HG03378 (cell line): ENCODE measurements around the gene CDH4.
"Not testable (repeated sequence)": the region's sequence is repeated elsewhere in the genome, so short reads cannot be mapped to it uniquely, and the experiment has no call there.

Source experiments
- ATAC-seq: cut with Tn5 transposase; IDR thresholded peaks from one replicate; pipeline ENCODE4 v1.9.1; 2021; ENCODE audit warnings: mild to moderate bottlenecking, moderate library complexity; ENCODE audit not compliant: unreplicated experiment

CDH4 gene

GRCh38 chr20:61956396-61957342 lies 704.6 kb downstream of the CDH4 start:
- no peak for ATAC-seq

DNA sequence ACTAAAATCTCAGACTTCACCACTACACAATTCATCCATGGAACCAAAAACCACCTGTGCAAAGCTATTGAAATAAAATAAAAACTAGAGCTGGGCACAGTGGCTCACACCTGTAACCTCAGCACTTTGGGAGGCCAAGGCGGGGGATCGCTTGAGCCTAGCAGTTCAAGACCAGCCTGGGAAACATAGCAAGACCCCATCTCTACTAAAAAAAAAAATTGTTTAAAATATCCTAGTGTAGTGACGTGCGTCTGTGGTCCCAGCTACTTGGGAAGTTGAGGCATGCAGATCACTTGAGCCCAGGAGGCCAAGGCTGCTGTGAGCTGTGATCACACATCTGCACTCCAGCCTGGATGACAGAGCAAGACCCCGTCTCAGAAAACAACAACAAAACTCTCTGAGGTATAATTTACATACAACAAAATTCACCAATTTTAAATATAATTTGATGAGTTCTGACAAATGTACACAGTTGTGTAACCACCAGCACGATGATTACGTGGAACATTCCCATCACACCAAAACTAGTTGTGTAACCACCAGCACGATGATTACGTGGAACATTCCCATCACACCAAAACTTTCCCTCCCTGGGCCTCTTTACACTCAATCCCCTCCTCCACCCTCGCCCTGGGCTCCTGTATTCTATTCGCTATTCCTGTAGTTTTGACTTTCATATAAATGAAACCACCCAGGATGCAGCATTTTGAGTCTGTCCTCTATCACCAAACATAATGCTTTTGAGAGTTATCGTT lies 706.1 kb downstream of the CDH4 start:
- ATAC-seq: no peak

DNA sequence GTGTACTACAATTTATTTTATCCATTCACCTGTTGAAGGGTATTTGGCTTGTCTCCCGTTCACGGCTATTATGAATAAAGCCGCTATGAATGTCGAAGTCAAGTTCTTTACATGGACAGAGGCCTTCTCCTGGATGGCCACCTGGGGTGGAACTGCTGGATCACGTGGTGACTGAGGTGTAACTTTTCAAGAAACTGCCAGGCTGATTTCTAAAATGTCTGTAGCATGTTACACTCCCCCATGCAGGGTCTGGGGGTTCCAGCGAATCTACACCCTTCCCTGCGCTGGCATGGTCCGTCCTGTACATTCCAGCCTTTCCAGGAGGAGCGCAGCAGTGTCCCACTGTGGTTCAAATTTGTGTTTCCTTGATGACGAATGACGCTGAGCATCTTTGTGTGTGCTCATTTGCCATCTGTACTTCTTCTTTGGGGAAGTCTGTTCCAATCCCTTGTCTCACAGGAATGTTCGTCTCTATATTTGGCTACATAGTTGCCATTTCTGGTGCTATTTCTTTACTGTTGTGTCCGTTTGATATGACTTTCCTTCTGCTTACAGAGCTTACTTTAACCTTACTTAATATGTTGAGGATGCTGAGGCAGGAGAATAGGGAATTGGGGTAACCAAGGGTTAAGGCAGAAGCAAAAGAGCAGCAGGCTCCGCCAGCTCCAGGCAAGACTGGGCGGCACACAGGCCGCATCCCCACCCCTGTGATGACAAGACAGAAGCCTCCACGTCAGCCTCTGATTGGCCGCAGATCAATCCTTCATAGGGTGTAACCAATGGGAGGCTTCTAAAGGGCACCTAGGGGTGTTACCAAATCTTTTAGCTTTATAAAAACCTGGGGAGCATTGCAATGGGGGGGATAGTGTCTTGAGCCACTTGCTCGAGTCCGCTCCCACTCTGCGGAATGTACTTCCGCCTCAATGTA lies 707.0 kb downstream of the CDH4 start:
- no peak for ATAC-seq

DNA sequence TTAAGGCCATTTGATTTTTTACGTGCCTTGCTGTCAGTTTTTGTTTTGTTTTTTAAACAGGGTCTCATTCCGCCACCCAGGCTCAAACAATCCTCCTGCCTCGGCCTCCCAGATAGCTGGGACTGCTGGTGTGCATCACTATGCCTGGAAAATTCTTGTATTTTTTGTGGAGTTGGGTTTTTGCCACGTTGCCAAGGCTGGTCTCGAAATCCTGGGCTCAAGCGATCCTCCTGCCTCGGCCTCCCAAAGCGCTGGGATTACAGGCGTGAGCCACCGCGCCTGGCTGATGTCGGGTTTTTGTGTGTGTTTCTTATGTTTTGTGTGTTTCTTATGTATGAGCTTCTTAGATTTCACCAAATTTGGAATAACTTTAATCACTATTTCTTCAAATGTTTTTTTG lies 708.8 kb downstream of the CDH4 start:
- ATAC-seq: no peak

- ATAC-seq: no peak
Measured at GRCh38 chr20:61963149-61963548, 711.1 kb downstream of the CDH4 start.

GRCh38 chr20:61963885-61964674 lies 712.0 kb downstream of the CDH4 start:
- ATAC-seq: no peak

DNA sequence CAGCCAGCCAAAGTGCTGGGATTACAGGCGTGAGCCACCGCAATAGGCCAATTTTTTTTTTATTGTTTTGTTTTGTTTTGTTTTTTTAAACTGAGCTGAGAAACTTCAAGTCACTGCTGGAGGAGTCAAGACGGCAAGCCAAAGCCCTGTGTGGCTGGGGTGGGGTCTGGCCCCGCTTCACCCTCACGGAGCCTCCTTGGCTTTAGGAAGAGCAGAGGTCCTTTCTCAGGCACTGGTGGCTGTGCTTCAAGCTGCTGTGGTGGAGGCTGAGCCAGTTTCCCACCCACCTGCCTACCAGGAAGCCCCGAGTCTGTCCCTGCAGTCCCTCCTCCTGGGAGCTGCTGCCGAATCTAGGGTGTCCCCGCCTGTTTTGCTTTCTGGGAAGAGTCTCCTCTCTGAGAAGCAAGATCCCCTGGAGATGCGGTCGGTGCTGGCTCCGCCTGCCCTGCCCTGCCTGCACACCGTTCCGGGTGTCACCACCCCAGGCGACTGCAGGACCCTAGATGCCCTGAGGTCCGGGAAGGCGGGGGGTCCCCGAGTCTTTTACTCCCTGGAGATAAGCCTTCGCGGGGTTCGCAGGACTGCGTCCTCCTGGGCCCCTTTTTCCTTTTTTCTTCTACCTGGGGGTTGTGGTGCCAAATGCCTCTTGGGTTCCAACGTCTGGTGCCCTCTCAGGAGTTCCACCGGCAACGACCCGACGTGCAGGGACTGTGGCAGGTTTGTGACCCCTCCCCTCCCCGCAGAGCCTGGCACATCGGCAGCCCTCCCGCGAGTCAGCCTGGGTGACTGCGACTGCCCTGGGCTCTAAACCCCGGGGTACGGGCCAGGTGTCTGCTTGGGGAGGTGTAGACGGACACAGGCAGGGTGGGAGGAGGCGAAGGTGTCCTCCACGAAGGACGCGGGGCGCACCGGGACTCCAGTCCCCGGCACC lies 712.9 kb downstream of the CDH4 start:
- no peak for ATAC-seq

GRCh38 chr20:61965606-61966491 lies 713.8 kb downstream of the CDH4 start:
- ATAC-seq: no peak

- ATAC-seq: no peak
Measured at GRCh38 chr20:61966492-61967244, 714.6 kb downstream of the CDH4 start.

GRCh38 chr20:61967300-61967699 lies 715.2 kb downstream of the CDH4 start:
- ATAC-seq: no peak

- no peak for ATAC-seq
Measured at GRCh38 chr20:61968036-61968810, 716.2 kb downstream of the CDH4 start.

DNA sequence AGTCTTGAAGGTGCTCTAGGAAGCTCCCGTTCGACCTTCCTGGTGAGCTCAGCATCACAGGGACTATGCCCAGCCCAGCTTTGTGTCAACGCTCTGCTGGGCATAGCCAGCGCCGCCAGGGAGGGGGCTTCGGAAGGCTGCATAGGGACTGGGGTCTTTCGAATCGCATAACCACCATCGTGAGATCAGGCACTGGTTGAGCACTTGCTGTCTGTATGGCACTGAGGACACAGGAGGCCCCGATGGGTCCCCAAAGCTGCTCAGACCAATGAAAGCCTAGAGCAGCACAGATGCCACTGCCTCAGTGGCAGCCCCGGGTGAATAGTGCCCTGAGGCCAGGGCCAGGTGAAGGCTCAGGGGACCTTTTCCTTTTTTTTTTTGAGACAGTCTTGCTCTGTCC lies 716.9 kb downstream of the CDH4 start:
- no peak for ATAC-seq

DNA sequence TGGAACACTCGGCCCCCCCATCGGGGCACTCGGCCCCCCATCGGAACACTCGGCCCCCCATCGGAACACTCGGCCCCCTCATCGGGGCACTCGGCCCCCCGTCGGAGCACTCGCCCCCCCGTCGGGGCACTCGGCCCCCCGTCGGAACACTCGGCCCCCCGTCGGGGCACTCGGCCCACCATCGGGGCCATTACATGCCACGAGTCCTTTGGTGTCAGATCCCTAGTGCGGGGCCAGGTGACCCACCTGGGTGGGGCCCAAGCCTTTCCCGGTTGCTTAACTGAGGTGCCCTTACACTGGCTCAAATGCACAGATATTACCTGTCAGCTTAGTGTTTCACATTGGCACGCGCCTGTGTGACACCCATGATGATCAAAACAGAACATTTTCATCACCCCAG lies 717.7 kb downstream of the CDH4 start:
- ATAC-seq: no peak

DNA sequence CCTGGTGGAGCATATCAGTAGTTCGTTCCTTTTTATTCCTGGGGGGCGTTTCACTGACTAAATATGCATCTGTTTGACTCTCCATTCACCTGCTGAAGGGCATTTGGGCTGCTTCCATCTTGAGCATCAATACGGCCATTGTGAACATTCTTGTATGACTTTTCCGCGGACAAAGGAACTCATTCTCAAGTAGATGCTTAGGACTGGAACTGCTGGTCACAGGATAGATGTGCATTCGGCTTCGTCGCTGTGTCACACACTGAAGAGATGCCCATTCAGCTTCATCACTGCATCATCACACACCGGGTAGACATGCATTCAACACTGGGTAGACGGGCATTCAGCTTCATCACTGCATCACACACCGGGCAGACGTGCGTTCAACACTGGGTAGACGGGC lies 718.3 kb downstream of the CDH4 start:
- ATAC-seq: no peak

- ATAC-seq: not testable (repeated sequence)
Measured at GRCh38 chr20:61971595-61971994, 719.5 kb downstream of the CDH4 start.

- no peak for ATAC-seq
Measured at GRCh38 chr20:61972636-61973508, 720.8 kb downstream of the CDH4 start.
